Gastroesophageal sphincter (tissue), 3 donors: ENCODE results near the gene RPL34.

Experiments
- CTCF ChIP-seq, 4 experiments: fragments of 200-600 bp in 2 of 4; fragments of 450-650 bp in 2 of 4; sonication (generic) in 1 of 4; IDR thresholded peaks; one replicate each; pipeline ENCODE4 v1.5.1; 2017 to 2019; ENCODE audit warnings: antibody characterized with exemption in 4 of 4, mild to moderate bottlenecking in 2 of 4, moderate library complexity in 2 of 4
- EP300 ChIP-seq: sonication (generic); formaldehyde crosslinking; IDR thresholded peaks from one replicate; pipeline ENCODE4 v1.6.1; 2017; ENCODE audit warnings: antibody characterized with exemption, mild to moderate bottlenecking
- POLR2A ChIP-seq, 2 donors: fragments of 450-650 bp; IDR thresholded peaks; one replicate each; pipeline ENCODE4 v1.6.1; 2017; ENCODE audit warnings: antibody characterized with exemption in 2 of 2, mild to moderate bottlenecking in 2 of 2, moderate library complexity in 1 of 2
- POLR2AphosphoS5 ChIP-seq: sonication (generic); formaldehyde crosslinking; IDR thresholded peaks from one replicate; pipeline ENCODE4 v1.6.1; 2017; ENCODE audit warnings: antibody characterized with exemption

GRCh38 chr4:108628411-108628810 lies 8.0 kb downstream of the RPL34 start:
- no peak for TF ChIP-seq CTCF (IDR thresholded peaks at IDR 0.05)
- no peak for TF ChIP-seq POLR2AphosphoS5
- TF ChIP-seq EP300, result no peak
- no peak for TF ChIP-seq POLR2A (IDR thresholded peaks at IDR 0.05)
